Vagina (tissue), 2 donors: ENCODE measurements around the gene ELANE. TPM values are rescaled to one million over a fixed set of nuclear protein-coding genes. Genes with fewer than 3 reads are reported as not detected.

Experiments
- DNase-seq, 2 donors: peaks; one replicate each; pipeline ENCODE4 v3.0.0-alpha.2; 2017; ENCODE audit errors: extremely low spot score in 2 of 2
- H3K27ac ChIP-seq: fragments of 200-600 bp; sonication (generic); one replicate; pipeline ENCODE4 v1.5.1; 2019
- H3K27me3 ChIP-seq: fragments of 200-600 bp; sonication (generic); one replicate; pipeline ENCODE4 v1.5.1; 2019
- H3K36me3 ChIP-seq, 2 donors: fragments of 200-600 bp; sonication (generic); one replicate each; pipeline ENCODE4 v1.5.1; 2017 to 2019
- H3K4me1 ChIP-seq: fragments of 200-600 bp; sonication (generic); one replicate; pipeline ENCODE4 v1.5.1; 2019
- H3K4me3 ChIP-seq, 2 donors: fragments of 200-600 bp; sonication (generic); 1 replicate in 1 of 2; 2 replicates in 1 of 2; pipeline ENCODE4 v1.5.1; 2016 to 2019
- H3K9me3 ChIP-seq: fragments of 200-600 bp; sonication (generic); one replicate; pipeline ENCODE4 v1.5.1; 2019
- CTCF ChIP-seq, 3 experiments: fragments of 450-650 bp in 2 of 3; fragments of 200-600 bp in 1 of 3; sonication (generic) in 1 of 3; IDR thresholded peaks; one replicate each; pipeline ENCODE4 v1.5.1; 2017 to 2019; ENCODE audit warnings: antibody characterized with exemption in 3 of 3, mild to moderate bottlenecking in 2 of 3, moderate library complexity in 2 of 3
- POLR2A ChIP-seq, 2 donors: fragments of 450-650 bp; IDR thresholded peaks; one replicate each; pipeline ENCODE4 v1.6.1; 2017; ENCODE audit warnings: antibody characterized with exemption in 2 of 2, mild to moderate bottlenecking in 2 of 2, moderate library complexity in 2 of 2
- POLR2AphosphoS5 ChIP-seq, 2 donors: sonication (generic); formaldehyde crosslinking; IDR thresholded peaks; one replicate each; pipeline ENCODE4 v1.9.0; 2017; ENCODE audit warnings: antibody characterized with exemption in 2 of 2, mild to moderate bottlenecking in 2 of 2, low read depth in 1 of 2; ENCODE audit not compliant: insufficient read depth in 1 of 2
- intact Hi-C: fragments of 100-400 bp; cut with DNase I; formaldehyde crosslinking; loops from one replicate; pipeline ENCODE4 v1.15.1; 2023
- total RNA-seq: library from RNA; depleted of rRNA; stranded (reverse); fragments of >200 nt; gene quantifications from one replicate; pipeline ENCODE4 v1.2.3, GENCODE V29; 2016

The ELANE gene
- total RNA-seq, 1 donor from 2014 or later, result not detected

GRCh38 chr19:807627-808422 is 44.3 kb upstream of the ELANE start:
- intact Hi-C loops, result no loop called here
- DNase-seq, result no peak
- H3K27ac ChIP-seq, result no peak overlapping the region
- peaks cover 13% of the 10 kb centered on the region for H3K4me1 ChIP-seq
- no peak for TF ChIP-seq CTCF (IDR thresholded peaks at IDR 0.05)
- no peak for TF ChIP-seq POLR2AphosphoS5 (IDR thresholded peaks at IDR 0.05; ENCODE audit: insufficient read depth in 1 of 2, low read depth in 1 of 2)
- TF ChIP-seq POLR2A (IDR thresholded peaks at IDR 0.05), result no peak
- H3K27me3 ChIP-seq, result no peaks in the 10 kb centered on the region
- H3K4me3 ChIP-seq, result no peak overlapping the region
- H3K9me3 ChIP-seq, result no peaks in the 10 kb centered on the region
- H3K36me3 ChIP-seq, result peaks cover 0 to 90% of the 10 kb centered on the region in 2 donors

DNA sequence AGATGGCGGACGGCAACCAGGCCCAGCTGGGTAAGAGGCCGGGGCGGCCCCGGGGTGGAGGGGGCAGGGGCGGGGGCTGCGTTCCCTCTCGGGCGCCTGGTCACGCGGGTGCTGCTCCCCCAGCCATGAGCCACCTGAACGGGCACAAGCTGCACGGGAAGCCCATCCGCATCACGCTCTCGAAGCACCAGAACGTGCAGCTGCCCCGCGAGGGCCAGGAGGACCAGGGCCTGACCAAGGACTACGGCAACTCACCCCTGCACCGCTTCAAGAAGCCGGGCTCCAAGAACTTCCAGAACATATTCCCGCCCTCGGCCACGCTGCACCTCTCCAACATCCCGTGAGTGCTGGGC is 43.7 kb upstream of the ELANE start:
- Histone ChIP-seq H3K27ac (no peak overlapping the region), H3K4me3 (no peak overlapping the region), H3K9me3 (no peaks in the 10 kb centered on the region), H3K27me3 (no peaks in the 10 kb centered on the region), H3K4me1 (peaks cover 7% of the 10 kb centered on the region), H3K36me3 (peaks cover 0 to 86% of the 10 kb centered on the region in 2 donors)
- no peak for TF ChIP-seq CTCF (IDR thresholded peaks at IDR 0.05)
- TF ChIP-seq POLR2A (IDR thresholded peaks at IDR 0.05), result no peak
- TF ChIP-seq POLR2AphosphoS5 (IDR thresholded peaks at IDR 0.05; ENCODE audit: insufficient read depth in 1 of 2, low read depth in 1 of 2), result no peak
- intact Hi-C loops, result no loop called here
- no peak for DNase-seq

GRCh38 chr19:810077-810855 is 41.8 kb upstream of the ELANE start:
- Histone ChIP-seq H3K36me3 (peaks cover 0 to 67% of the 10 kb centered on the region in 2 donors), H3K4me1 (no peaks in the 10 kb centered on the region), H3K4me3 (no peak overlapping the region), H3K9me3 (no peaks in the 10 kb centered on the region), H3K27ac (no peak overlapping the region), H3K27me3 (no peaks in the 10 kb centered on the region)
- no peak for TF ChIP-seq POLR2AphosphoS5 (IDR thresholded peaks at IDR 0.05; ENCODE audit: insufficient read depth in 1 of 2, low read depth in 1 of 2)
- TF ChIP-seq CTCF (IDR thresholded peaks at IDR 0.05), result no peak
- TF ChIP-seq POLR2A (IDR thresholded peaks at IDR 0.05), result no peak
- DNase-seq, result no peak
- intact Hi-C loops, result no loop called here

GRCh38 chr19:810883-811489 is 41.1 kb upstream of the ELANE start:
- H3K4me1 ChIP-seq, result no peaks in the 10 kb centered on the region
- no peaks in the 10 kb centered on the region for H3K9me3 ChIP-seq
- no peak for DNase-seq
- intact Hi-C loops, result no loop called here
- no peak overlapping the region for H3K27ac ChIP-seq
- H3K27me3 ChIP-seq, result no peaks in the 10 kb centered on the region
- TF ChIP-seq POLR2AphosphoS5 (IDR thresholded peaks at IDR 0.05; ENCODE audit: insufficient read depth in 1 of 2, low read depth in 1 of 2), result no peak
- no peak for TF ChIP-seq CTCF (IDR thresholded peaks at IDR 0.05)
- no peak for TF ChIP-seq POLR2A (IDR thresholded peaks at IDR 0.05)
- no peak overlapping the region for H3K4me3 ChIP-seq
- H3K36me3 ChIP-seq, result peaks cover 0 to 60% of the 10 kb centered on the region in 2 donors
